Ascending aorta (tissue), 2 donors: ENCODE results near the gene NBAS. TPM values are rescaled to one million over a fixed set of nuclear protein-coding genes. Genes with fewer than 3 reads are reported as not detected.

Source experiments
- DNase-seq, 2 donors: peaks; one replicate each; pipeline ENCODE4 v3.0.0-alpha.2; 2019; ENCODE audit warnings: low spot score in 2 of 2
- H3K27ac ChIP-seq, 2 donors: fragments of 200-600 bp; sonication (generic); one replicate each; pipeline ENCODE4 v1.5.1; 2016 to 2017; ENCODE audit warnings: mild to moderate bottlenecking in 1 of 2
- H3K27me3 ChIP-seq: fragments of 200-600 bp; sonication (generic); one replicate; pipeline ENCODE4 v1.5.1; 2017
- H3K36me3 ChIP-seq, 2 donors: fragments of 200-600 bp; sonication (generic); one replicate each; pipeline ENCODE4 v1.5.1; 2016
- H3K4me1 ChIP-seq, 2 donors: fragments of 200-600 bp; sonication (generic); one replicate each; pipeline ENCODE4 v1.5.1; 2016 to 2017; ENCODE audit warnings: mild to moderate bottlenecking in 1 of 2
- H3K4me3 ChIP-seq, 2 donors: fragments of 200-600 bp; sonication (generic); one replicate each; pipeline ENCODE4 v1.5.1; 2016 to 2017; ENCODE audit warnings: mild to moderate bottlenecking in 1 of 2
- H3K9me3 ChIP-seq, 2 donors: fragments of 200-600 bp; sonication (generic); one replicate each; pipeline ENCODE4 v1.5.1; 2016
- CTCF ChIP-seq, 3 experiments: fragments of 200-600 bp in 2 of 3; fragments of 450-650 bp in 1 of 3; sonication (generic) in 2 of 3; IDR thresholded peaks; one replicate each; pipeline ENCODE4 v1.5.1; 2016 to 2019; ENCODE audit warnings: antibody characterized with exemption in 3 of 3, mild to moderate bottlenecking in 1 of 3, moderate library complexity in 1 of 3
- intact Hi-C: fragments of 100-400 bp; cut with DNase I; formaldehyde crosslinking; loops from one replicate; pipeline ENCODE4 v1.15.1; 2023
- total RNA-seq: library from RNA; depleted of rRNA; stranded (reverse); fragments of >200 nt; gene quantifications from one replicate; pipeline ENCODE4 v1.1.0, GENCODE V29; 2016

Gene NBAS
- total RNA-seq, 1 donor from 2014 or later: 37.1 TPM

GRCh38 chr2:15176604-15177003 is 384.5 kb downstream of the NBAS start:
- intact Hi-C loops: no loop called here
- Histone ChIP-seq H3K4me1 (no peaks in the 10 kb centered on the region), H3K4me3 (no peak overlapping the region), H3K36me3 (peaks cover 8 to 28% of the 10 kb centered on the region in 2 donors), H3K27ac (no peak overlapping the region), H3K9me3 (no peaks in the 10 kb centered on the region), H3K27me3 (no peaks in the 10 kb centered on the region)
- no peak for TF ChIP-seq CTCF (IDR thresholded peaks at IDR 0.05)
- no peak for DNase-seq

GRCh38 chr2:15174567-15174966 is 386.6 kb downstream of the NBAS start:
- Histone ChIP-seq H3K9me3 (no peaks in the 10 kb centered on the region), H3K27me3 (no peaks in the 10 kb centered on the region), H3K4me1 (no peaks in the 10 kb centered on the region), H3K36me3 (peaks cover 8 to 26% of the 10 kb centered on the region in 2 donors), H3K4me3 (no peak overlapping the region), H3K27ac (no peak overlapping the region)
- intact Hi-C loops: no loop called here
- no peak for TF ChIP-seq CTCF (IDR thresholded peaks at IDR 0.05)
- DNase-seq: no peak

- Histone ChIP-seq H3K4me1 (no peaks in the 10 kb centered on the region), H3K36me3 (peaks cover 8 to 20% of the 10 kb centered on the region in 2 donors), H3K27ac (no peak overlapping the region), H3K27me3 (no peaks in the 10 kb centered on the region), H3K9me3 (no peaks in the 10 kb centered on the region), H3K4me3 (no peak overlapping the region)
- DNase-seq: no peak
- intact Hi-C loops: no loop called here
- no peak for TF ChIP-seq CTCF (IDR thresholded peaks at IDR 0.05)
These were observed 387.6 kb downstream of the NBAS start for GRCh38 chr2:15173501-15173900.

- no peaks in the 10 kb centered on the region for H3K4me1 ChIP-seq
- H3K9me3 ChIP-seq: no peaks in the 10 kb centered on the region
- H3K27ac ChIP-seq: no peak overlapping the region
- intact Hi-C loops: no loop called here
- no peak overlapping the region for H3K4me3 ChIP-seq
- no peak for DNase-seq
- no peaks in the 10 kb centered on the region for H3K27me3 ChIP-seq
- no peak for TF ChIP-seq CTCF (IDR thresholded peaks at IDR 0.05)
- peaks cover 8 to 17% of the 10 kb centered on the region in 2 donors for H3K36me3 ChIP-seq
These were observed 388.3 kb downstream of the NBAS start for GRCh38 chr2:15172825-15173224.

GRCh38 chr2:15170070-15170775 is 390.9 kb downstream of the NBAS start:
- no peak for TF ChIP-seq CTCF (IDR thresholded peaks at IDR 0.05)
- H3K27me3 ChIP-seq: no peaks in the 10 kb centered on the region
- intact Hi-C loops: no loop called here
- no peak for DNase-seq
- no peaks in the 10 kb centered on the region for H3K4me1 ChIP-seq
- H3K36me3 ChIP-seq: peaks cover 6 to 9% of the 10 kb centered on the region in 2 donors
- H3K4me3 ChIP-seq: no peak overlapping the region
- no peaks in the 10 kb centered on the region for H3K9me3 ChIP-seq
- peak overlapping the region in 1 of 2 donors; percentile 21 for H3K27ac ChIP-seq
